ENCODE measurements around the gene GNB1.

Gene GNB1

DNA sequence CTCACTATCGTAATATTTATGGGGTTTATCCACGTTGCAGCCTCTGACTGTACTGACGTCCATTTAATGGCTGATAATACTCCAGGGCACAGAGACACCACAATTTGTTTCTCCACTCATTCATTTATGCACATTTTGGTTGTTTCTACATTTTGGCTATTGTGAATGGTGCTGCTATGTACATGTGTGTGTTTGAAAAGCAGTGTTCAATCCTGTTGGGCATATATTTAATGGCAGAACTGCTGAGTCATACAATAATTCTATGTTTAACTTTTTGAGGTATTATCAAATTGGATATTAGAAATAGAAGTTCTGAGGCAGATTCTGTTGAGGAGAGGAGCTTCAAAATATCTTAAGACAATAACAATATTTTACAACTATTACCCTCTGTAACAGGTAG lies 73.7 kb downstream of the GNB1 start:
- no peaks in the 10 kb centered on the region for H3K27me3 ChIP-seq (ENCODE audit: control insufficient read depth, insufficient read depth, low read length)
- H3K36me3 ChIP-seq (ENCODE audit: control insufficient read depth, low read depth, low read length): peaks cover 51% of the 10 kb centered on the region
- no peak overlapping the region for H3K27ac ChIP-seq (ENCODE audit: low read length)
- no peaks in the 10 kb centered on the region for H3K9me3 ChIP-seq (ENCODE audit: control insufficient read depth, low read depth, low read length)
- H3K9ac ChIP-seq (ENCODE audit: low read length): no peak overlapping the region
- no peak overlapping the region for H3K4me3 ChIP-seq (ENCODE audit: low read length)
- H3K4me1 ChIP-seq (ENCODE audit: control insufficient read depth, low read depth, low read length): no peaks in the 10 kb centered on the region

DNA sequence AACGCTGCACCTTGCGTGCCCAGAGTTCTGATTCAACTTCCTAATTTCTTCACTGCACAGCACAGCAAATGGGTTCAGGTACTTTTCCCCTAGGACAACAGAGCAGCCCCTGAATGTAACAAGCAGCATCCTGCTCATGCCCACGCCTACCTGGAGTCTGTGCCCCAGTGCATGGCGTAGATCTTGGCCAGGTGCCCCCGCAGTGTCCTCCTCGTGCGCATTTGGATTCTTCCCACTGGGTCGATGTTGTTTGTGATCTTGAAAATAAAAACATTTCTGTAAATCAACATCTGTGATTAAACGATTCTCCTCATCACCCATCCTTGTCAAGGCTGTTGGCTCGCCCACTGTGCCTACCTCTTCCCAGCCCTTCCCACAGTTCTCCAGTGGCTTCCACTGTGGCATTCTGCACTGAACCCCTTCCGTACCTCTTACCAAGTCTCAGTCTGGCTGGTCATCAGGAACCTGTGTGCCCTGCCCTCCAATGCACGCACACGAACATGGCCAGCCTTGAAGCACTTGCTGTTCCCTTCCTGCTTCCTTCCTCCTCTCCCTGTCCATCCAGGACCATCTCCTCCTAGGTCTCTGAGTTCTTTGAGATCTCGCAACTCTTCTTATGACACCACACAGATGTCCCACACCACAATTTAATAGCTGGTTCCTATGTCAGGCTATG lies 75.1 kb downstream of the GNB1 start:
- Histone ChIP-seq H3K9ac (ENCODE audit: low read length) (no peak overlapping the region), H3K27ac (ENCODE audit: low read length) (no peak overlapping the region), H3K36me3 (ENCODE audit: control insufficient read depth, low read depth, low read length) (peaks cover 45% of the 10 kb centered on the region), H3K27me3 (ENCODE audit: control insufficient read depth, insufficient read depth, low read length) (no peaks in the 10 kb centered on the region), H3K4me1 (ENCODE audit: control insufficient read depth, low read depth, low read length) (no peaks in the 10 kb centered on the region), H3K9me3 (ENCODE audit: control insufficient read depth, low read depth, low read length) (no peaks in the 10 kb centered on the region), H3K4me3 (ENCODE audit: low read length) (no peak overlapping the region)

DNA sequence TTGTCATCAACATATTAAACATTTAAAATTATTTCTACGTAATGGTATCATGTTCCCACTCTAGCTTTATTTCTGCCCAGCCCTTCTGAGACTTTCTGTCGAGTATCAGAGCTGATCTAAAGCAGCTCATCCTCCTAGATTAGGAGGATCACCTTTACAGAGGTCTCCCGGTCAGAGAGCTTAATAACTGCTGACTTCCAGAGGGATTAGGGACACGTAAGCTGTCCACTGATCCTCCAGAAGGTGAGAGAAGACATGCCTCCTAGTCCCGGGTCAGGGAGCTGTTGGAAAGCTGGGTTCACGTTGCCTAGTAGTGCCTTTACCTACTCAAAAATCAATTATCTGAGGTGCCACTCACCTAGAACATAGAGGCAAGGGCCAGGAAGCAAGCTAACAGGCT lies 81.4 kb downstream of the GNB1 start:
- H3K4me3 ChIP-seq (ENCODE audit: low read length): no peak overlapping the region
- H3K9me3 ChIP-seq (ENCODE audit: control insufficient read depth, low read depth, low read length): no peaks in the 10 kb centered on the region
- no peak overlapping the region for H3K9ac ChIP-seq (ENCODE audit: low read length)
- H3K27me3 ChIP-seq (ENCODE audit: control insufficient read depth, insufficient read depth, low read length): no peaks in the 10 kb centered on the region
- no peaks in the 10 kb centered on the region for H3K4me1 ChIP-seq (ENCODE audit: control insufficient read depth, low read depth, low read length)
- no peak overlapping the region for H3K27ac ChIP-seq (ENCODE audit: low read length)
- H3K36me3 ChIP-seq (ENCODE audit: control insufficient read depth, low read depth, low read length): peaks cover 50% of the 10 kb centered on the region

DNA sequence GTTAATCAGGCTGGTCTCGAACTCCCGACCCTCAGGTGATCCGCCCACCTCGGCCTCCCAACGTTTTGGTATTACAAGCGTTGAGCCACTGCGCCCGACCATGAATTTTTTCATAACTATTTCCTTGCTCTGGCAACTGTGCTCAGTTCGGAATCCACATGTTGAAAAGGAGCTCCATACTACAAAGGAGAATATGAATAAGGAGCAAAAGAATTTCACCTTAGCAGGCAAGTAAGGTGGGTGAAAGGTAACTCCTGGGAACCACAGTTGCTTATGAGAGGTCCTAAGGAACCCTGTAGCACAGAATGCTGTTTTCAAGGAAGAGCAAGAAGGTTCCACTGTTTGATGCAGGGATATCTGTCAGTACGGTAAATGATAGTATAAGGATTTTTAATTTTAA lies 82.7 kb downstream of the GNB1 start:
- no peak overlapping the region for H3K27ac ChIP-seq (ENCODE audit: low read length)
- H3K27me3 ChIP-seq (ENCODE audit: control insufficient read depth, insufficient read depth, low read length): no peaks in the 10 kb centered on the region
- H3K4me3 ChIP-seq (ENCODE audit: low read length): no peak overlapping the region
- no peak overlapping the region for H3K9ac ChIP-seq (ENCODE audit: low read length)
- H3K36me3 ChIP-seq (ENCODE audit: control insufficient read depth, low read depth, low read length): peaks cover 50% of the 10 kb centered on the region
- no peaks in the 10 kb centered on the region for H3K9me3 ChIP-seq (ENCODE audit: control insufficient read depth, low read depth, low read length)
- no peaks in the 10 kb centered on the region for H3K4me1 ChIP-seq (ENCODE audit: control insufficient read depth, low read depth, low read length)

DNA sequence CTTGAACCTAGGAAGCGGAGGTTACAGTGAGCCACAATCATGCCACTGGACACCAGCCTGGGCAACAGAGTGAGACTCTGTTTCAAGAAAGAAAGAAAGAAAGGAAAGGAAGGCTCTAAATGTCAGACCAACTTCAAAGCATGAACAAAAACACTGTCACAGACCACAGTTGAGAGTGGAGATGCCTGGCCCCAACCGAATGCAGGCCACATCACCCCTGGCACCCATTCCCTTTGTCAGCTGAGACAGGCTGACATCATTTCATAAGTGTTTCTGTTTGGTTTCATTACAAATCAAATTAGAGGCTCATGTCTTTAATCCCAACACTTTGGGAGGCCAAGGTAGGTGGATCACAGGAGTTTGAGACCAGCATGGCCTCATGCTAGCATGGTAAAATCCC lies 84.0 kb downstream of the GNB1 start:
- peaks cover 55% of the 10 kb centered on the region for H3K36me3 ChIP-seq (ENCODE audit: control insufficient read depth, low read depth, low read length)
- no peak overlapping the region for H3K9ac ChIP-seq (ENCODE audit: low read length)
- no peak overlapping the region for H3K27ac ChIP-seq (ENCODE audit: low read length)

DNA sequence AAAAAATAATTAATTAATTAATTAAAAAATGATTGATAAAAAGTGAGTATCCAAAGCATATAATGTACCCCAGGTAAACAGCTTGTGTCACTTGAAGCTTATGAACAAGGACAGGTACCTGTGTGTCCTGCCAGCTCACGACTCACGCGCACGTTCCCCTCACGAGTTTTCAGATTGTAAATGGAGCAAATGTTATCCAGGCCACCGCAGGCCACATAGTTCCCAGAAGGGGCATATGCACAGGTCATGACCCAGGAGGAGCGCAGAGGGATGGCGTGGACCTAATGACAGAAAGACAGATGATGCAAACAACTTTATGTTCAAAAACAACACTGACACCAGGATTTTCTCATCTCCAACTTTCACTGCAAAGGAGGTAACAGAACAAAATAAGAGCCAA lies 86.6 kb downstream of the GNB1 start:
- Histone ChIP-seq H3K4me1 (ENCODE audit: control insufficient read depth, low read depth, low read length) (no peaks in the 10 kb centered on the region), H3K36me3 (ENCODE audit: control insufficient read depth, low read depth, low read length) (peaks cover 71% of the 10 kb centered on the region), H3K9ac (ENCODE audit: low read length) (no peak overlapping the region), H3K9me3 (ENCODE audit: control insufficient read depth, low read depth, low read length) (no peaks in the 10 kb centered on the region), H3K27me3 (ENCODE audit: control insufficient read depth, insufficient read depth, low read length) (no peaks in the 10 kb centered on the region), H3K4me3 (ENCODE audit: low read length) (no peak overlapping the region), H3K27ac (ENCODE audit: low read length) (no peak overlapping the region)

More for the DNA sequence above, 84.0 kb downstream of the GNB1 start:
- Histone ChIP-seq H3K4me3 (ENCODE audit: low read length) (no peak overlapping the region), H3K27me3 (ENCODE audit: control insufficient read depth, insufficient read depth, low read length) (no peaks in the 10 kb centered on the region), H3K9me3 (ENCODE audit: control insufficient read depth, low read depth, low read length) (no peaks in the 10 kb centered on the region), H3K4me1 (ENCODE audit: control insufficient read depth, low read depth, low read length) (no peaks in the 10 kb centered on the region)

DNA sequence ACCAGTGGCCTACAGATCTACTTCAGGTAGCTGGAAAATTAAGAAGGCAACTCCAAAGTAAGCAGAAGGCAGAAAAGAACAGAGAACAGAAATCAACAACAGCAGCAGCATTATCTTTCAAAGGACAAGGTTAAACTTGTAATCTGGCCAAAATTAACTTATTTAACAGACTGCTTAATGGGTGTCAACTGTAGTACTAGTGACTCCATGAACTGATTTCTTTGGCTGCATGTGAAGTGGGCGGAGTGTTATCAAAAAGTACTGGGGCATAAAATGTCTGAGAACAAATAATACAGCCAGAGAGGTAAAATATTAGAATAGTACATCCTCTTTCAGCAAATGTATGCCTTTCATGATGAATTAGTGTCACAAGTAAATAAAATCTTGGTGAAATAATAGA lies 88.0 kb downstream of the GNB1 start:
- Histone ChIP-seq H3K27ac (ENCODE audit: low read length) (no peak overlapping the region), H3K4me1 (ENCODE audit: control insufficient read depth, low read depth, low read length) (no peaks in the 10 kb centered on the region), H3K36me3 (ENCODE audit: control insufficient read depth, low read depth, low read length) (peaks cover 76% of the 10 kb centered on the region), H3K27me3 (ENCODE audit: control insufficient read depth, insufficient read depth, low read length) (no peaks in the 10 kb centered on the region), H3K9ac (ENCODE audit: low read length) (no peak overlapping the region), H3K4me3 (ENCODE audit: low read length) (no peak overlapping the region), H3K9me3 (ENCODE audit: control insufficient read depth, low read depth, low read length) (no peaks in the 10 kb centered on the region)

DNA sequence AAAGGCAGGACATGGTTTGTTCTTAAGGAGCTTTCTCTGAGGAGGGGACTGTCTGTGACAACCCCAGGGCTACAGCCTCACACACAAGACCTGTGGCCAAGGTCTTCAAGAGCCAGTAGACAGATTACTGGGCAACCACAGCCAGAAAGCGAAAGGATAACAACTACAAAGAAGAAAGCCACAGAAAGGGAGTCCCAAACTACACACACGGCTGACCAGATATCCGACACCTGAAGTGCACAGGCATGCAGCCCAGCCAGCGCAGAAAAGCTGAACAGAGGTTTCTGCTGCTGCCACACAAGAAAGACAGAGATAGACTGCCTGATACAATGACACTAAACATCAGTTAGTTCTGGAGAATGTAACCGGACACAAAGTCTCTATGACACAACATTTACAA lies 91.2 kb downstream of the GNB1 start:
- H3K36me3 ChIP-seq (ENCODE audit: control insufficient read depth, low read depth, low read length): peaks cover 79% of the 10 kb centered on the region
- H3K9me3 ChIP-seq (ENCODE audit: control insufficient read depth, low read depth, low read length): no peaks in the 10 kb centered on the region
- no peak overlapping the region for H3K27ac ChIP-seq (ENCODE audit: low read length)
- H3K4me3 ChIP-seq (ENCODE audit: low read length): no peak overlapping the region
- H3K27me3 ChIP-seq (ENCODE audit: control insufficient read depth, insufficient read depth, low read length): no peaks in the 10 kb centered on the region
- no peak overlapping the region for H3K9ac ChIP-seq (ENCODE audit: low read length)
- H3K4me1 ChIP-seq (ENCODE audit: control insufficient read depth, low read depth, low read length): no peaks in the 10 kb centered on the region

DNA sequence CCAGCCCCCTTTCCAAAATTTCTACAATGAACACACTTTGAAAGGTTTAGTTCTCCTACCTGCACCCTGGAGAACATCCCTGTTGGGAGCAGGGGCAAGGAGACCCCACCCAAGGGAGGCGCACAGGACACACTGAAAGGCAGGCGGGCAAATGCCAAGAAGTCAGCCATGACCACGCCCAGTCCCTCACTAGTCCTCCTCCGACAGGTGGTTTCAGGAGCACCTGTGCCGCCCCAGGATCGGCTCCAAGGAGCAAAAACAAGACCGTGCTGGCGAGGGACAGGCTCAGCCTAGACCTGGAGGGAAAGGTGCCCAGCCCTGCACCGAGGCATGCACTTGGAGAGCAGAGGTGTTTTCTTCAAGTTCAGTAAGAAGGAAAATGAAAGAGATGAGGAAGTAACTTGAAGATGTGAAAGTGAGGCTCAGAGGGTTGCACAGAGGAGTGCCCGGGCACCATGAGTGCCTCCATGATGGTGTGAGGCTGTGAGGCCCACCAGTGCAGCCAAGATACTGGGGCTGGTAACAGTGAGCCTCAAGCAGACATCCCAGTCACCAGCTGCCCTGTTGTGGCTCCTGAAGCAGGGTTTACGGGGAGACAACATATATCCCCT lies 93.1 kb downstream of the GNB1 start:
- Histone ChIP-seq H3K36me3 (ENCODE audit: control insufficient read depth, low read depth, low read length) (peaks cover 79% of the 10 kb centered on the region), H3K9ac (ENCODE audit: low read length) (no peak overlapping the region), H3K27me3 (ENCODE audit: control insufficient read depth, insufficient read depth, low read length) (no peaks in the 10 kb centered on the region), H3K27ac (ENCODE audit: low read length) (no peak overlapping the region), H3K9me3 (ENCODE audit: control insufficient read depth, low read depth, low read length) (no peaks in the 10 kb centered on the region), H3K4me3 (ENCODE audit: low read length) (no peak overlapping the region), H3K4me1 (ENCODE audit: control insufficient read depth, low read depth, low read length) (no peaks in the 10 kb centered on the region)

DNA sequence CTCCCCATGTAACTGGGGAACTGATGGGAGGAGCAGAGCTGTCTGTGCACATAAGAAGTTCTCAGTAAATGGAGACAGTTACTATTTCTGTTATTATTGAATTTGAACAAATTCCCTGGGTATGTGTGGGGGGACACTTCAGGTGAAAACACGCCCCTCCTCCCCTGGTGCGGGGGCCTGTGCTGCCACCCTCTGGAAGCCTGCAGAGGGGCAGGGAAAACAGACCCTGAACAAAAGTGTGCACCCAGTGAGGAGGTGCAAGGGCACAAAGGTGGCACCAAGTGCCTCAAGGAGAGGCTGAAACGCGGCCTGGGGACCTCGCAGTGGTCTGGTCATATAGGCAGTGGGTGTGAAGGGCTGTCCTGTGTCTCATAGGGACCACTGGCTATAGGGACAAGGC lies 94.4 kb downstream of the GNB1 start:
- Histone ChIP-seq H3K36me3 (ENCODE audit: control insufficient read depth, low read depth, low read length) (peaks cover 75% of the 10 kb centered on the region), H3K4me1 (ENCODE audit: control insufficient read depth, low read depth, low read length) (no peaks in the 10 kb centered on the region), H3K27me3 (ENCODE audit: control insufficient read depth, insufficient read depth, low read length) (no peaks in the 10 kb centered on the region), H3K27ac (ENCODE audit: low read length) (no peak overlapping the region), H3K9ac (ENCODE audit: low read length) (no peak overlapping the region), H3K9me3 (ENCODE audit: control insufficient read depth, low read depth, low read length) (no peaks in the 10 kb centered on the region), H3K4me3 (ENCODE audit: low read length) (no peak overlapping the region)

DNA sequence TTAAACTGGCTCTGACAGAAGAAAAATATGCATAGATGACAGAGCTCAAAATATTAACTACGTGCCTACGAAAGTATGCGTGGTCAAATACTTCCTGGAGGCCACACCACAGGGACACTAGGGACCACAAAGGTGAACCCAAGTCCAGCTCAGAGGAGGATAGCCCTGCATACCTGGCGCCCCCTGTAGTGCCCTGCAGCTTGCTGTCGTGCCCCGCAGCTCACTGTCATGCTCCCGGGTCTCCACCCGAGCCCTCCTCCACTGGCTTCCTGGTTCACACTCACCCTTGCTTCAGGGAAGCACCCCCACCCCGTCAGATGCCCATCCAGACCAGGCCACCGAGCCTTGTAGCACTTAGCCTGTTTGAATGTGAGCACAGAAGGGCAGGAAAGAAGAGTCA lies 95.9 kb downstream of the GNB1 start:
- Histone ChIP-seq H3K4me1 (ENCODE audit: control insufficient read depth, low read depth, low read length) (no peaks in the 10 kb centered on the region), H3K4me3 (ENCODE audit: low read length) (no peak overlapping the region), H3K27ac (ENCODE audit: low read length) (no peak overlapping the region), H3K27me3 (ENCODE audit: control insufficient read depth, insufficient read depth, low read length) (no peaks in the 10 kb centered on the region), H3K9ac (ENCODE audit: low read length) (no peak overlapping the region), H3K9me3 (ENCODE audit: control insufficient read depth, low read depth, low read length) (no peaks in the 10 kb centered on the region), H3K36me3 (ENCODE audit: control insufficient read depth, low read depth, low read length) (peaks cover 75% of the 10 kb centered on the region)

All from iPS-18a (cell line).